DND-41 (cell line): ENCODE data around the gene IGSF9.

Experiments used
- CTCF ChIP-seq: IDR thresholded peaks from 2 replicates; pipeline ENCODE4 v1.5.1; 2012; ENCODE audit warnings: borderline replicate concordance, low read length, moderate library complexity, mild to moderate bottlenecking; ENCODE audit not compliant: poor library complexity, severe bottlenecking; ENCODE audit errors: extremely low read depth
- EZH2 ChIP-seq: IDR thresholded peaks from 3 replicates; pipeline ENCODE4 v1.6.1; 2012; ENCODE audit warnings: borderline replicate concordance, low read depth, mild to moderate bottlenecking, moderate library complexity, low read length, inconsistent platforms; ENCODE audit not compliant: severe bottlenecking

- TF ChIP-seq CTCF (no peak), EZH2 (no peak)
These were observed 38.3 kb upstream of the IGSF9 start for GRCh38 chr1:159983681-159984080.
